ENCODE data around the gene GCHFR. TPM values are rescaled to one million over a fixed set of nuclear protein-coding genes. Genes with fewer than 3 reads are reported as not detected.
A peak's percentile ranks its signal among the peaks of the same experiment; 100 is the strongest.

The GCHFR gene
- total RNA-seq, 1 experiment from 2014 or later, result 1.5 TPM

DNA sequence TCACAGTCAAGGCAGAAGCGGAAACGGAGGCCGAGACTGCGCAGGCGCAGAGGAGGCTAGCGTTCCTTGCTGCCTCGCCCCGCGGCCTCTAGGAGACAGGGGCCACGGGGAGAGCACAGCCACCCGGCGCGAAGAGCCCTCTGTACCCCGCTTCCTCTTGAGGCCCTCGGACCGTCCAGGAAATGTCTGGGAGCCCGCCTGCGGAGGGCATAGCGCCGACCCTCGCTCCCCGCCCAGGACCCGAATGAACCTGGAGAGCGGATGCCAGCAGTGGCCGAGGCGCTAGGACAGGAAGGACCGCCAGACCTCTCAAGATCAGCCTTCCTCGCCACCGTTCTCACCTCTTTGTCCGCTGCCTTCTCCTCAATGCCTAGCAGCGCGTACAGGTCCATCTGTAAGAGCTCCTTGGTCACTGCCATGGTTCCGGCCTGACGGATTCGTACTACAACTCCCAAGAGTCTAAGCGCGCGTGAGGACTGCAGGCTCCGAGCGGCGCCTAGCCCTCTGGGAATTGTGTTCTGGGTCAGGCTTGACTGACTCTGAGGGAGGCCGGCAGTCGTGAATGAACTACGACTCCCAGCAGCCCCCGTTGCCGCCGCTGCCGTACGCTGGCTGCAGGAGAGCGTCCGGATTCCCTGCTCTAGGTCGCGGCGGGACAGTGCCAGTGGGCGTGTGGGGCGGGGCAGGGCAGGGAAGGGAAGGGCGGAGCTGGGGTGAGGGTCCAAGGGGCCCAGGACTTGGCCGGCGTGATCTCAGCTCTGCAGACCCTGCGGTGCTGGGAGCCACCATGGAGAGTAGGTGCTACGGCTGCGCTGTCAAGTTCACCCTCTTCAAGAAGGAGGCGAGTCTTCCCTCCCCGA is 43.4 kb downstream of the GCHFR start, which contains the start of the genes DNAJC17 and ZFYVE19:
DNAJC17 (minus strand) TSS at position 446 of the 860 bp plus-strand sequence; CDS start at position 419, 27 bp downstream.
ZFYVE19 (plus strand) TSS at position 62 of the 860 bp plus-strand sequence; CDS start at position 563, 501 bp downstream.
- Histone ChIP-seq H3K4me3 (replicated peaks in 1 of 2; ENCODE audit: low read depth in 1 of 2, low read length in 2 of 2) (peak within 1 kb of the TSS; percentile 97 to 100), H3K9me3 (ENCODE audit: control insufficient read depth in 1 of 2, insufficient read depth in 1 of 2, low read depth in 1 of 2, low read length in 2 of 2) (no peaks in the 10 kb centered on the region), H3K9me2 (ENCODE audit: insufficient read depth) (no peaks in the 10 kb centered on the region), H2AFZ (ENCODE audit: low read depth, low read length, poor library complexity, severe bottlenecking) (peak within 1 kb of the TSS; percentile 94), H3K4me1 (ENCODE audit: control insufficient read depth in 1 of 2, insufficient read depth in 2 of 2, low read length in 2 of 2) (peaks cover 7 to 17% of the 10 kb centered on the region in 2 experiments; a peak in 3 of 4 replicates), H3K27me3 (ENCODE audit: insufficient read depth, low read length) (no peaks in the 10 kb centered on the region), H3K79me2 (ENCODE audit: insufficient read depth, low read length) (peaks cover 22% of the 10 kb centered on the region), H3K36me3 (ENCODE audit: control insufficient read depth in 1 of 2, insufficient read depth in 2 of 2, low read length in 2 of 2) (no peaks in the 10 kb centered on the region; a peak in 1 of 4 replicates), H4K20me1 (ENCODE audit: insufficient read depth) (no peaks in the 10 kb centered on the region), H3K27ac (ENCODE audit: low read depth, low read length) (peak within 1 kb of the TSS; percentile 97), H3K4me2 (ENCODE audit: low read length) (peak within 1 kb of the TSS; percentile 93), H3K9ac (ENCODE audit: low read length) (peak within 1 kb of the TSS; percentile 97)
- DNase-seq (ENCODE audit: low read depth, low spot score) (peak; percentile 93), ATAC-seq (peak; percentile 97)
- ChIA-PET CTCF (interaction anchor here (0.8 to 2.2 kb wide), 5 partner anchors 21 to 66 kb away, joined by 3 to 7 read pairs (median 4); no protein-coding TSS in a partner anchor), POLR2A (interaction anchor here (0.7 to 1.6 kb wide), 4 partner anchors 8 to 66 kb away, joined by 3 to 9 read pairs (median 4); no protein-coding TSS in a partner anchor), RAD21 (ENCODE audit: low non-redundant PET in 1 of 2, low total read pairs in 2 of 2, uncharacterized antibody in 2 of 2, unreplicated experiment in 2 of 2) (interaction anchor here in 1 of 2 experiments (1.1 kb wide), 1 partner anchor 51 kb away, joined by 3 read pairs; no protein-coding TSS in a partner anchor)
- BruUV-seq (replicated peaks), result no TSS peak
- intact Hi-C loops (cut with micrococcal nuclease), result no loop called here
- TF ChIP-seq RAD21 (IDR thresholded peaks at IDR 0.05; ENCODE audit: low read depth), result 0 out of 2 replicates have a peak, but pooled peaks have one; percentile 3
- peak; percentile 96 for TF ChIP-seq ZFX (IDR thresholded peaks at IDR 0.05)
- no peak for TF ChIP-seq EGR1 (IDR thresholded peaks at IDR 0.05; ENCODE audit: low read depth)
- TF ChIP-seq ELF1 (IDR thresholded peaks at IDR 0.05; ENCODE audit: borderline replicate concordance, low read depth), result peak; percentile 70
- TF ChIP-seq JUND (IDR thresholded peaks at IDR 0.05), result no peak
- TF ChIP-seq SIN3A (IDR thresholded peaks at IDR 0.05; ENCODE audit: low read depth), result peak; percentile 57; the same call in 1 of the 2 replicates
- TF ChIP-seq MAX (IDR thresholded peaks at IDR 0.05), result peak; percentile 34; the same call in 1 of the 2 replicates
- peak; percentile 83 for TF ChIP-seq POLR2AphosphoS5 (IDR thresholded peaks at IDR 0.05; ENCODE audit: low read depth, low read length)
- TF ChIP-seq YY1 (IDR thresholded peaks at IDR 0.05; ENCODE audit: extremely low read depth, insufficient replicate concordance, low read depth, low read length), result peak; percentile 75
- TF ChIP-seq POLR2A (IDR thresholded peaks at IDR 0.05; ENCODE audit: borderline replicate concordance, extremely low read depth, insufficient read depth, insufficient read length), result peak; percentile 59
- no peak for TF ChIP-seq CBX3 (IDR thresholded peaks at IDR 0.05; ENCODE audit: low read depth)
- TF ChIP-seq, protein P1, sequence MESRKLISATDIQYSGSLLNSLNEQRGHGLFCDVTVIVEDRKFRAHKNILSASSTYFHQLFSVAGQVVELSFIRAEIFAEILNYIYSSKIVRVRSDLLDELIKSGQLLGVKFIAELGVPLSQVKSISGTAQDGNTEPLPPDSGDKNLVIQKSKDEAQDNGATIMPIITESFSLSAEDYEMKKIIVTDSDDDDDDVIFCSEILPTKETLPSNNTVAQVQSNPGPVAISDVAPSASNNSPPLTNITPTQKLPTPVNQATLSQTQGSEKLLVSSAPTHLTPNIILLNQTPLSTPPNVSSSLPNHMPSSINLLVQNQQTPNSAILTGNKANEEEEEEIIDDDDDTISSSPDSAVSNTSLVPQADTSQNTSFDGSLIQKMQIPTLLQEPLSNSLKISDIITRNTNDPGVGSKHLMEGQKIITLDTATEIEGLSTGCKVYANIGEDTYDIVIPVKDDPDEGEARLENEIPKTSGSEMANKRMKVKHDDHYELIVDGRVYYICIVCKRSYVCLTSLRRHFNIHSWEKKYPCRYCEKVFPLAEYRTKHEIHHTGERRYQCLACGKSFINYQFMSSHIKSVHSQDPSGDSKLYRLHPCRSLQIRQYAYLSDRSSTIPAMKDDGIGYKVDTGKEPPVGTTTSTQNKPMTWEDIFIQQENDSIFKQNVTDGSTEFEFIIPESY (IDR thresholded peaks at IDR 0.05; ENCODE audit: extremely low read depth, insufficient replicate concordance, low read length), result peak; percentile 76
- no peak for TF ChIP-seq CTCF (IDR thresholded peaks at IDR 0.05 in 2 of 3, conservative IDR thresholded peaks at IDR 0.05 in 1 of 3; ENCODE audit: borderline replicate concordance in 1 of 3, insufficient read depth in 1 of 3, low read depth in 2 of 3, low read length in 2 of 3)

Data from HCT116 (cell line).